ENCODE data around the gene ANKFN1.
"Not testable (repeated sequence)": the region's sequence is repeated elsewhere in the genome, so short reads cannot be mapped to it uniquely, and the experiment has no call there.

The ANKFN1 gene

GRCh38 chr17:56185491-56186221 lies 32.4 kb downstream of the ANKFN1 start:
- no peak for DNase-seq

DNA sequence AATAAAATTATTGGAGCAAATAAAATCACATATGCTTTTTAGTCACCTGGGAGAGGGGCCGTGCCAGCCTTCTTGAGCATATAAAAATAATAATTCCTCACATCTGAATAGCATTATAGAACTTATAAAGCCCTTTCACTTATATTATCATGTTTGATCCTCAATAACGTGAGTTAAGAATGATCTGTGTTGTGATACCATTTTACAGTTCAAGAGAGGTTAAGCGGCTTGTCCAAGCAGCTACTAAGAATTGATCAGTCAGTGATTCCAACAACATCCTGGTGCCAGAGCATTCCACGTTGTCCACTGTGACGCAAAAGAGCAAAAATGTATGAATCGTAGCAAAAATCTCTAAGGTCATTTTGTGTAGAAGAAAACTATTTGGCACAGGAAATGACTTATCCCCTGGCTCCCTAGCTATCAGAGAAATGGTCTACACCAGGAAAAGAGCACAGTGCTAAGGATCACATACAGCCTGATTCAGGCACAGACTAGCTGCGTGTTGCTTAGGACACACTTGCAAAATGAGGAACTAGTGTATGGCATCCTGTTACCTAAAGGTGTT lies 33.0 kb downstream of the ANKFN1 start:
- DNase-seq = no peak

GRCh38 chr17:56203430-56203829 lies 50.2 kb downstream of the ANKFN1 start:
- DNase-seq = no peak

GRCh38 chr17:56206351-56206750 lies 53.1 kb downstream of the ANKFN1 start:
- DNase-seq = no peak

DNA sequence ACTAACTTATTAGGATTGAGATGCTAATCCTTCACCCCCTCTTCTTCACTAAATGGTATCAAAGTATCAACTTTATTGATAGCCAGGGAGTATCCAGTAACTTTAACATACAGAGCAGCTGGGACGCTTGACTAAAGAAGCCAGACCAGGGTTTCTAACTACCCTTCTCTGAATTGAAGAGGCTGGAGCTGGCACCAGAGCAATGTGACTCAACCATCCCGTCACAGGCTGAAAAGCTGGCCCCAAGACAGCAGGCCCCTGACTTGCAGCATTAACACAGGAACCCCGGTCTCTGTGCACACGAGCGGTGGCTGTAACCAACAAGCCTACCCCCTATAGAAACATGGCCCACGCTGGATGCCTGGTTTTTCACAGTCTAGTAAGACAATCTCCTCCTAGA lies 59.8 kb downstream of the ANKFN1 start:
- no peak for DNase-seq

GRCh38 chr17:56217921-56218320 lies 64.6 kb downstream of the ANKFN1 start:
- no peak for DNase-seq

GRCh38 chr17:56222255-56222654 lies 69.0 kb downstream of the ANKFN1 start:
- no peak for DNase-seq

- no peak for DNase-seq
Measured at GRCh38 chr17:56230660-56231059, 77.4 kb downstream of the ANKFN1 start.

- no peak for DNase-seq
Measured at GRCh38 chr17:56231252-56231651, 78.0 kb downstream of the ANKFN1 start.

- DNase-seq = no peak
Measured at GRCh38 chr17:56231693-56232092, 78.4 kb downstream of the ANKFN1 start.

GRCh38 chr17:56244268-56244890 lies 91.1 kb downstream of the ANKFN1 start:
- DNase-seq = no peak

DNA sequence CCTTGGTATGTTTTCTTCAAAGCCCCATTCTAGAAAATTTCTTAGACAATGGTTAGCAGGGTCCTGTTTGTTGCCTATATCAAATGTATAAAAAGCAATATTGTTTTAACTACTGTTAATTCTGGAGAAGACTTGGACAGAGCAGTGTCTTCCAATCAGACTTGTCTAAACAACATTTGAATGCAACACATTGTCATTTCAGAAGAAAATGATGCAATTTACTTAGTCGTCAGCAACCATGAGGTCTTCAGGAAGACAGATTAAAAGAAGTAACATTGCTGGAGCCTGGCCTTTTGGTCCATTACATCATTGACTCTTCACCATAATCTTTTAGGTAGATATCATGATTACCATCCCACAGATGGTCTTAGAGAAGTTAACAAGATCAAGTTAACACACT lies 94.5 kb downstream of the ANKFN1 start:
- DNase-seq = no peak

DNA sequence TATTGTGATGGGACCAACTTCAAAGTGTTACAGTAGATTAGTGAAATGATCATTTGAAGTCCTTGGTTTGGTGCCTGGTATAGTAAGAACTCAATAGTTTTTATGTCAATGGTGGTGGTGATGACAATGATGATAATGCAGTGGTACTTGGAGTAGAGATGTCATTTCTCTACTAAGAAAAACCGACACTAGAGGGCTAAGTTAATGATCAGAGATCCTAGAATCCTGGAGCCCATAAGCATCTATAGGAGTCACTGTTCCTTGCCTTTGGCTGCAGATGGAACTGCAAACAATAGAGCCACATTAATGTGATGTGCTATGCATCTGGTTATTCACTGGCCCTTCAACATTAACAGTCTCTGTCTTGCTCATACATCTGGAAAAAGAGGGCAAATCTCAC lies 103.8 kb downstream of the ANKFN1 start:
- DNase-seq = no peak

DNA sequence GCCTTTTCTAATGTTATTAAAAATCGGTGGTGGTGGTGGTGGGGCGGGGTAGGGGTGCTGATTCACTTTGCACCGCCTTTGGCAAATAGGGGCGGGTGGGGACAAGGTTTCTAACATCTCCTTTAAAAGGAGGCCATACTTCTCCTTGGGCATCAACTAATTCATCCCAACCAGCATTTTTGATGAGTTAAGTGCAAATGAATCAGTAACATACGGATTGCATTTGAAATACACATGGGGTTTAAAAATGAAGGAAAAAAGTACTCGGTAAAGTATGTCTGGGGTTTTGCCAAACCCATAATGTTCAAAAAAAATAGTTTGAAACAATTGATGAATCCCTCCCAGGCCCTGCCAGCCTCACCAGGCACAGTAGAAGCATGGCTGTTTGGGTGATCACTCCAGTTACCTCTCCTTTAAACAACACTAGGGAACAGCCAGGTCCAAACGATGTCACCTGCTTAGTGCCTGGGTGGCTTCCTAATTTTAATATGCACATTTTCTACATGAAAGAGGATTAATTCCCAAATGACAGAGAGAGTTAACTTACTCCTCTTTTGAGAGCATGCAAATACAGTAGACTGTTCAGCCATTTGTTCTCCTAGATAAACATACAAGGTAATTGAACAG lies 107.2 kb downstream of the ANKFN1 start:
- DNase-seq = no peak

GRCh38 chr17:56262803-56263202 lies 109.5 kb downstream of the ANKFN1 start:
- DNase-seq = no peak

DNA sequence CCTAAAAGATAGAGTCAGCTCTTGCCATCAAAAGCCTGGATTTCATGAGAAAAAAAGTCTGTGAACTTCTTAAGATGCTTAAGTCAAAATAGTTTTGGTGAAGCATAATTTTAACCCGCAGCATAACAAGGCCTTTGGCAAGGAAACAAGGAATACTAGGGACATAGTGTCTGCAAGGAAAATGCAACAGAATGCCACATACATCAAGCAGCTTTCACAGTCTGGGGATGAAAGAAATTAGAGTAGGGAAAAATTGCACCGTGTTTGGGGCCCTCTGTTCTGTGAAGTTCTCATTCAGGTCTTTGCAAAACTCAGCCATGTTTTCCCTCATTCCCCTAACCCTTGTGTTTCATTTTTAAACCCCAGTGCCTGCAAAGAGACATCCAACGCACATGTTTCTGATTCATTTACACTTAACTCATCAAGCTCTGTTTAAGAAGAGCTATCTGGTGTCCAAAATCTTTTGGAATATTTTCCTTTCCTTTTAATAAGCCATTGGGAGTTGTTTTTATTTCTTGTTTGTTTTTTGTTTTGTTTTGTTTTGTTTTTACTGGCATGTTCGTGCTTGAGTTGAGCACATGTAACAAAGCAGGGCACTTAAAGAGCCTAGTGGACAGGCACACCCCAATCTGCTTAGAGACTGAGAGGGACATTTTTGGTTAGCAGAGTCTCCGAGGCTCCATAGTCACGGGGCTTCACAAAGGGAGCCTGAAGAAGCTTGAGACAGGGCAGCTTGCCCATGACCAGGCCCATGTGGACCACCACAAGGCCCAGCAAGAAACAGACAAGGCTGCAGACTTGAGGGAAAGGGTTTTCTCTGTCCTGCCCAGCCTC lies 116.5 kb downstream of the ANKFN1 start:
- no peak for DNase-seq

DNA sequence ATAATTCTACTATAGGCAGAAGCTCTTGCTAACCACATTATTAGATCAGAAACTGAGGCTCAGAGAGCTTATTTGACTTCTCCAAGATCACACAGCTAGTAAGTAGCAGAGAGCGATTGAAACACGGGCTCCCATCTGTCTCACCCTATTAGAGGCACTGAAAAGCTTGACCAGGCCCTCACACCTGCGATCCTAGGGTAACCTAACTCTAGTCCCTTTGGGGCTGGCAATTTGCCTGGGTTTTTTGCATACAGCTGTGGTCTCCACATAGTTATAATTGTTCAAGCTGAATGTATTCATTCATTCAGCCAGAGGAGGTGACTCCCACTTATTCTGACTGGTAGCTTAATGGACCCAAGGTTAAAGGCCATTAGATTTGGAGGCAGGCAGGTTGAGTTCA lies 121.2 kb downstream of the ANKFN1 start:
- DNase-seq = no peak

DNA sequence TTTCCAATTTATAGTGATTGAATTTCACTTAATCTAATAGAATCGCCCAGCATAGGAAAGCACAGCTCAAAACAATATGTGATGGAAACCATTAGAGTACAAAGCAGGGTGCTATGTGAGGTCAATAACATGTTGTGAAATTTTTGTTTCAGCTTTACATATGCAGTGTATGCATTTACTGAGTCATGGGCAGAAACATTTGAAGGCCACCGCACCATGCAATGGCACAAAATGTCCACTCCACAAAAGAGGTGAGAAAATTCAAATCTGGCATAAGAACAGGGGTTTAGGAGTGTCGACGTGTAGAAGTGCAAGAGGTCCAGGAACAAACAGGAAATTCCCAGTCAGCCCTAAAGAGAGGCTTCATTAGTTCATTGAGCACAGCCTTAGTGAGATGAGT lies 131.2 kb downstream of the ANKFN1 start:
- DNase-seq = no peak

- not testable (repeated sequence) for DNase-seq
Measured at GRCh38 chr17:56288786-56289185, 135.5 kb downstream of the ANKFN1 start.

- DNase-seq = no peak
Measured at GRCh38 chr17:56289321-56289720, 136.0 kb downstream of the ANKFN1 start.

DNA sequence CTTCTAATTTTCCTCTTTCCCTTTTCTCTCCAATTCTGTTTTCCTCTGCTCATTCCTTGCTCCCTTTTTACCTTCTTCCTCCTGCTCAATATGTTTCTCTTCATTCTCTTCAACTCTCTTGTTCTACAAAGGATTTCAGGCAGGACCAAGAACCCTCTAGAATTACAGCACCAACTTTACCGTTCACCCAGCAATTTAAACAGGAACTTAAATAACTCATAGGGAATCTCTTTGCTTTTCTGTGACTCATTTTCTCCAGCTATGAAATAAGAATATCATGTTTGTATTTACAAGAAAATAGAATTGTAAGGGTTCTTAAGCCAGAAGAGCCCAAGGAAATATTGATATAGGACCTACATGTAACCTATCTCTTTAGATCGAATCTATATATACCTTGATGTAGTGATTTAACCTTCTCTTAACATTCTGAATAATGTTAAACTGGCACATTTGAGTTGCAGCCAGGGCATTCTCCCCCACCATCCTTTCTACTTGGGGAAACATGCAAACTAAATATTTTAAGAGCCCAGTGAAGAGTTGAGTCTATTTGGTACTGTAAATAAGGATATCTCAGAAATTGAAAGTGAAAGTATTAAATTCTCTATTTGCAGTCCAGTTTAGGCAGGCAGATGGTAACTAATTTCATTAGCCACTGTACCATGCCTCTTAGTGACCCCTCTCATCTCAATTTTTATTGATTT lies 137.0 kb downstream of the ANKFN1 start:
- DNase-seq = no peak

DNA sequence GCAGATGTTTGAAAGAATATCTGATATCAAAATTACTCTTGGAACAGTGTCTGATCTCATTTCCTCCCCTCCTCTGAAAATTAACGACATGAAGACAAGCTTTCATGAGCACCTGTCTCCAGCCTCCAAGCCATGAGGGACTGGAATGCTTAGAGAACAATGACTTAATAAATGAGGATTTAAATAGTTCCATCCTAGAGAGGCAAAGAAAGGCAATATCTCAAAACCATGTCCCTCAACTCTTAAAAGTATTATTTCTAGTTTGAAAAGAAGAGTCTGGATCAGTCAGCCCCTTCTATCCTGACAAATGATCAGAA lies 137.5 kb downstream of the ANKFN1 start:
- no peak for DNase-seq
